Adipocyte (in vitro differentiated cells): Measurements from ENCODE around the gene CNIH2.

Source experiments
- DNase-seq: peaks from one replicate; pipeline ENCODE4 v3.0.0-alpha.2; 2015; ENCODE audit warnings: low read depth
- H3K27me3 ChIP-seq: replicated peaks from 2 replicates; pipeline ENCODE4 v1.7.0; 2013; ENCODE audit warnings: mild to moderate bottlenecking, low read length, moderate library complexity; ENCODE audit not compliant: control insufficient read depth, insufficient read depth
- H3K36me3 ChIP-seq: 2 replicates; pipeline ENCODE4 v1.7.0; 2013; ENCODE audit warnings: low read length, mild to moderate bottlenecking, moderate library complexity; ENCODE audit not compliant: control insufficient read depth, insufficient read depth, severe bottlenecking
- H3K4me1 ChIP-seq: 2 replicates; pipeline ENCODE4 v1.7.0; 2013; ENCODE audit warnings: mild to moderate bottlenecking, low read length, moderate library complexity; ENCODE audit not compliant: control insufficient read depth, insufficient read depth
- H3K4me3 ChIP-seq: 2 replicates; pipeline ENCODE4 v1.7.0; 2013; ENCODE audit warnings: mild to moderate bottlenecking, low read length, moderate library complexity
- H3K9ac ChIP-seq: 2 replicates; pipeline ENCODE4 v1.7.0; 2013; ENCODE audit warnings: mild to moderate bottlenecking, low read length, moderate library complexity
- H3K9me3 ChIP-seq: 2 replicates; pipeline ENCODE4 v1.7.0; 2013; ENCODE audit warnings: mild to moderate bottlenecking, low read length, moderate library complexity; ENCODE audit not compliant: control insufficient read depth

CNIH2 gene

GRCh38 chr11:66287211-66287888 lies 9.4 kb downstream of the CNIH2 start:
- Histone ChIP-seq H3K9ac (peak overlapping the region; percentile 95), H3K27me3 (peaks cover 2% of the 10 kb centered on the region), H3K4me3 (peak overlapping the region; percentile 97)

DNA sequence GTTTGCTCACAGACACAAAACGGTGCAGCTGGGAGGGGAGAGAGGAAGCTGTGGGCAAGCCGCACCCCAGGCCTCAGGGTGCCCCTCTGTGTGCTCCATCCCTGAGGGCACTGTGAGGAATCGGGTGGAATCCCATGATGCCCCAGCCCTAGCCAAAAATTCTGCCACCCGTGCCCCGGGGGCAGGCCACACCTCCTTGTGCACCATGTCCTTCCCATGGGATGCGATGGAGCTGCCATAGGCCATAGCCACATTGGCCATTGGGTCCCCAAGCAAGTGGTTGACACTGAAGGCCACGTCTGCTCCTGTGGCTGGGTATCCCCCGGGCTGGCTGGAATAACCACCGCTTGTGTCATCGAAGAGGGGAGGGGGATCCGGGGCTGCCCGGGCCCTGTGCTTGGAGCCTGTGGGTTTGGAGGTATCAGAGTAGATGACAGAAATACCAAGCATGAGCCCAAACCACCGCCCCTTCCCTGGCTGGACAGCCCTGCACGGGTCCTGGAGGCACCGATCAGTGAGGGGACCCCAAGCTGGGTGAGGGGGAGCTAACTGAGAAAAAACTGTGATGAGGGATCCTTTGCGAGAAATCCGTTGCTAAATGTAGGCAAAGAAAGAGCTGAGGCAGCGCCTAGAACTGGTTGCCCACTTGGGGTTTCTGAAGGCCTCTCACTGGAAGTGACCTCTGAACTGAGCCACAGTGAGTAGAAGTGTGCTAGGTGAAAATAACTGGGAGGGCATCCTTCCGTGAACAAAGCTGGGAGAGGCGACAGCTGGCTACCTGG lies 10.1 kb downstream of the CNIH2 start:
- no peaks in the 10 kb centered on the region for H3K9me3 ChIP-seq
- H3K9ac ChIP-seq: peak overlapping the region; percentile 95
- peaks cover 24% of the 10 kb centered on the region for H3K4me1 ChIP-seq
- H3K36me3 ChIP-seq: peaks cover 26% of the 10 kb centered on the region
- peak; percentile 53 for DNase-seq
- peaks cover 9% of the 10 kb centered on the region for H3K27me3 ChIP-seq
- H3K4me3 ChIP-seq: peak overlapping the region; percentile 97

More at GRCh38 chr11:66287211-66287888, 9.4 kb downstream of the CNIH2 start:
- Histone ChIP-seq H3K9me3 (no peaks in the 10 kb centered on the region), H3K36me3 (peaks cover 26% of the 10 kb centered on the region), H3K4me1 (peaks cover 24% of the 10 kb centered on the region)
- no peak for DNase-seq

- peak within 1 kb of the TSS; percentile 95 for H3K9ac ChIP-seq
- H3K9me3 ChIP-seq: no peaks in the 10 kb centered on the region
- peaks cover 26% of the 10 kb centered on the region for H3K36me3 ChIP-seq
- DNase-seq: peak; percentile 99
- peak within 1 kb of the TSS; percentile 97 for H3K4me3 ChIP-seq
- H3K27me3 ChIP-seq: peaks cover 16% of the 10 kb centered on the region
- H3K4me1 ChIP-seq: peaks cover 24% of the 10 kb centered on the region
Measured at GRCh38 chr11:66288671-66289547, 10.9 kb downstream of the CNIH2 start, which contains the start of gene YIF1A. Gene YIF1A (minus strand): TSS chr11:66289143. CDS start chr11:66288985, 158 bp downstream.

GRCh38 chr11:66289548-66290329 lies 11.8 kb downstream of the CNIH2 start:
- peak overlapping the region; percentile 95 for H3K9ac ChIP-seq
- H3K4me3 ChIP-seq: peak overlapping the region; percentile 97
- peaks cover 19% of the 10 kb centered on the region for H3K27me3 ChIP-seq
- H3K9me3 ChIP-seq: no peaks in the 10 kb centered on the region
- H3K36me3 ChIP-seq: peaks cover 18% of the 10 kb centered on the region
- DNase-seq: peak; percentile 90
- H3K4me1 ChIP-seq: peaks cover 24% of the 10 kb centered on the region

GRCh38 chr11:66290330-66290621 lies 12.3 kb downstream of the CNIH2 start:
- H3K27me3 ChIP-seq: peaks cover 19% of the 10 kb centered on the region

GRCh38 chr11:66291303-66291705 lies 13.3 kb downstream of the CNIH2 start:
- Histone ChIP-seq H3K4me1 (peaks cover 21% of the 10 kb centered on the region), H3K36me3 (peaks cover 7% of the 10 kb centered on the region), H3K9me3 (no peaks in the 10 kb centered on the region), H3K9ac (no peak overlapping the region), H3K4me3 (no peak overlapping the region), H3K27me3 (peaks cover 22% of the 10 kb centered on the region)
- DNase-seq: no peak

More at GRCh38 chr11:66290330-66290621, 12.3 kb downstream of the CNIH2 start:
- Histone ChIP-seq H3K36me3 (peaks cover 13% of the 10 kb centered on the region), H3K9ac (no peak overlapping the region), H3K4me1 (peaks cover 24% of the 10 kb centered on the region), H3K4me3 (peak overlapping the region; percentile 97), H3K9me3 (no peaks in the 10 kb centered on the region)
- no peak for DNase-seq

DNA sequence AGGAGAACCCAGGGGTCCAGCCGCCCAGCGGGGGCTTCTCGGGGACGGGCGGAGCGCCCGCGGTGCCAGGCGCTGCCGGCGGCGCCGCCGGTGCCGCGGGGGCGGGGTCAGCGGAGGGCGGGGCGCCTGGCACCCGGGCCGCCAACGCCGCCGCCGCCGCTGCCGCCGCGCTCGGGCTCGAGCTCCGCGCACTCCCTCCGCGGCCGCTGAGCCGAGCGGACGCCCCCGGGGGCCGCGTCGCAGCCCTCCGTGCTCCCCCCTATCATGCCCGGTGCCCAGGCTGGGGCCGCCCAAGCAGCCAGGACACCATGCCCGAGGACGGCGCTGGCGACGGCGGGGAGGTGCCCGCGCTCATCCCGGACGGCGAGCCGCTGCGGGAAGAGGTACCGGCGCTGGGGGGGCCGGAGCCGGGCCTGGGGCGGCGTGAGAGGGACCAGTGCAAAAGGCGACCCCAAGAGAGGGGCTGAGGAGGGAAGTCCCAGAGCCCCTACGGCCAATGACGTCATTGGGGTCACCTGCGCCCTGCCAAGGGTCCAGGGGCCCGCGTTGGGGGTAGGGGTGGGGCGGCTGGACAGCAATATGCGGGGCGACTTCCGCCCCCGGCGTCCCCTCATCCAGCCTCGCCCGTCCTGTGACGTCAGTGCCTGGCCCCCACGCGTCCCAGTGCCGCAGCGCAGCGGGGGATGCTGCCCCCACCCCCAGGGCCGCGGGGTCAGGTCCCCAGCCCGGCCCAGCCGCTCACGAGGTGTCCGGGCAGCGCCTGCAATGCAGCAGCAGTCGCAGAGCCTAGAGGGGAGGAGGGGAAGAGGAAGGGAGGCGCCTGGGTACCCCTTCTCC lies 13.9 kb downstream of the CNIH2 start, which contains the start of gene TMEM151A:
TMEM151A (plus strand) TSS at position 189 of the 837 bp plus-strand sequence; CDS start at position 309, 120 bp downstream.
- H3K27me3 ChIP-seq: peaks cover 27% of the 10 kb centered on the region
- no peak within 1 kb of the TSS for H3K9ac ChIP-seq
- peaks cover 20% of the 10 kb centered on the region for H3K4me1 ChIP-seq
- DNase-seq: peak; percentile 48
- peaks cover 2% of the 10 kb centered on the region for H3K36me3 ChIP-seq
- H3K9me3 ChIP-seq: no peaks in the 10 kb centered on the region
- H3K4me3 ChIP-seq: peak within 1 kb of the TSS; percentile 65

DNA sequence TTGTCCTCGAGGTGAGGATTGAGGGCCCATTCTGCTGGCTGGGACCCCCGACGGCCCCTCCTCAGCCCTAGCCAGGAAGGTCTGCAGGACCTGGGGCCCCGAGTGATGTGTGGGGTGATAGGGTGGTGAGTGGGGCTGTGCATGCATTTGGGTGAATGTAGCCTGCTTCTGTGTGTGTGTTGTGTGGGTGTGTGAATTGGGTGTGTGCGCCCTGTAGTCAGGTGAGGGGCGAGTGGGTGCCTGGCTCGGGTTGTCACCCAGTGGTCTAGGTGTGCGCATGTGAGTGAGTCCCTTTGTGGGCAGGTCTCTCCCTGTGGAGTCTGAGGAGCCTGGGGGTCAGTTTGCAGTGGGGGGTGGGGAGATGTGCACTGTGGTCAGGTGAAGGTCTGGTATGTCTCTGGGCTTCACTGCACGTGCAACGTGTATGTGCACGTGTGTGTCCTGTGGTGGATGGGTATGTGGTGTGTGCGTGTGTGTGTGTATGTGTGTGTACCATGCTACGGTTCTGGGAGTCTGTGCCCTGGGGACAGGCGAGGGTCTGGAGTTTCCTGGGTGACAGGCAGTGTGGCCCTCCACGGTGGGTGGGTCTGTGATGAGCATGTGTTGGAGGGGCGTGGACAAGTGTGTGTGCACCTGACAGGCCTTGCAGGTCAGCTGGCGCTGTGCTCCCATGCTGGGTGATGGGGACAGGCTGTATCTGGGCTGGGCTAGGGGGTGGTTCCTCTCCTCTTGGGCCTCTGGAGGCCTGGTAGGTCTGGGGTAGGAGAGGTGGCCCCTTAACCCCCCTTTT lies 14.8 kb downstream of the CNIH2 start:
- Histone ChIP-seq H3K4me1 (peaks cover 12% of the 10 kb centered on the region), H3K27me3 (peaks cover 30% of the 10 kb centered on the region), H3K9ac (no peak overlapping the region), H3K9me3 (no peaks in the 10 kb centered on the region), H3K4me3 (no peak overlapping the region), H3K36me3 (no peaks in the 10 kb centered on the region)
- DNase-seq: no peak

DNA sequence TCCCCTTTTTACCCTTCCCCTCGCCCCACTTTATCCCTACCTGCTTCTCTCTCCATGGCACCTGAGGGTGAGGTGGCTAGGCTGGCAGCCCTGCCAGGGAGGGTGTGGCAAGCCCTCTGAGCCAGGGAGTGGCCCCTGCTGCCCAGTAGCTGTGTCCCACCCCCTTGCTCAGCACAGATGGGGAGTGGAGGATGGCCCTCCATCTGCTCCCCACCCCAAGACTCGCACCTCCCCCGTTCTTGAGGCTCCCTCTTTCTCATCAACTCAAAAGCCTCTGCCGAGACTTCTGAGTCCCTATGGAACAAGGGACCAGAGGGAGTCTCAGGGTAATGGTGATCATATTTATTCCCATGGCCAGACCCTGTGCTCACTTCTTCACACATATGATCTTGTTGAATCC lies 15.4 kb downstream of the CNIH2 start:
- Histone ChIP-seq H3K27me3 (peaks cover 30% of the 10 kb centered on the region), H3K4me3 (no peak overlapping the region), H3K36me3 (no peaks in the 10 kb centered on the region), H3K9me3 (no peaks in the 10 kb centered on the region), H3K4me1 (peaks cover 7% of the 10 kb centered on the region), H3K9ac (no peak overlapping the region)
- no peak for DNase-seq
